ENCODE results near the gene CEMIP.

DNA sequence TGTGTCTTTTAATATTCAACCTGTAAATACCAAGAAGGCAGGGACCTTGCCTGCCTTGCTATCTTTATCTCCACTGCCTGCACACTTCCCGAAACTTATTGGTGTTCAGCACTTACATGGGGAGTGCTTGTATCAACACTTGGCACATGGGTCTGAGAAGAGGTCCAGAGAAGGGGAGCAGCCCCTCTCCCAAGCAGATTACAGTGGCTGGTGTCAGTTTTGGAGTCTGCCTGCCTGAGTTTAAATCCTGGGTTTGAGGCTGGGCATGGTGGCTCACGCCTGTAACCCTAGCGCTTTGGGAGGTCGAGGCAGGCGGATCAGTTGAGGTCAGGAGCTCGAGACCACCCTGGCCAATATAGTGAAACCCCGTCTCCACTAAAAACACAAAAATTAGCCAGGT lies 190.1 kb downstream of the CEMIP start:
- TF ChIP-seq POLR2A (IDR thresholded peaks at IDR 0.05) (no peak), EP300 (IDR thresholded peaks at IDR 0.05) (no peak)
- TF ChIP-seq, protein P1, sequence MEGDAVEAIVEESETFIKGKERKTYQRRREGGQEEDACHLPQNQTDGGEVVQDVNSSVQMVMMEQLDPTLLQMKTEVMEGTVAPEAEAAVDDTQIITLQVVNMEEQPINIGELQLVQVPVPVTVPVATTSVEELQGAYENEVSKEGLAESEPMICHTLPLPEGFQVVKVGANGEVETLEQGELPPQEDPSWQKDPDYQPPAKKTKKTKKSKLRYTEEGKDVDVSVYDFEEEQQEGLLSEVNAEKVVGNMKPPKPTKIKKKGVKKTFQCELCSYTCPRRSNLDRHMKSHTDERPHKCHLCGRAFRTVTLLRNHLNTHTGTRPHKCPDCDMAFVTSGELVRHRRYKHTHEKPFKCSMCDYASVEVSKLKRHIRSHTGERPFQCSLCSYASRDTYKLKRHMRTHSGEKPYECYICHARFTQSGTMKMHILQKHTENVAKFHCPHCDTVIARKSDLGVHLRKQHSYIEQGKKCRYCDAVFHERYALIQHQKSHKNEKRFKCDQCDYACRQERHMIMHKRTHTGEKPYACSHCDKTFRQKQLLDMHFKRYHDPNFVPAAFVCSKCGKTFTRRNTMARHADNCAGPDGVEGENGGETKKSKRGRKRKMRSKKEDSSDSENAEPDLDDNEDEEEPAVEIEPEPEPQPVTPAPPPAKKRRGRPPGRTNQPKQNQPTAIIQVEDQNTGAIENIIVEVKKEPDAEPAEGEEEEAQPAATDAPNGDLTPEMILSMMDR (IDR thresholded peaks at IDR 0.05): no peak
